IPS-18a (cell line): ENCODE measurements around the gene FAM107B.

Experiments used
- H3K27ac ChIP-seq: one replicate; pipeline ENCODE4 v1.5.1; 2013; ENCODE audit warnings: low read length
- H3K27me3 ChIP-seq: one replicate; pipeline ENCODE4 v1.6.1; 2013; ENCODE audit warnings: mild to moderate bottlenecking, low read length; ENCODE audit not compliant: control insufficient read depth, insufficient read depth
- H3K36me3 ChIP-seq: one replicate; pipeline ENCODE4 v1.6.1; 2013; ENCODE audit warnings: low read depth, low read length; ENCODE audit not compliant: control insufficient read depth
- H3K4me1 ChIP-seq: one replicate; pipeline ENCODE4 v1.6.1; 2013; ENCODE audit warnings: low read depth, low read length; ENCODE audit not compliant: control insufficient read depth
- H3K4me3 ChIP-seq: one replicate; pipeline ENCODE4 v1.5.1; 2013; ENCODE audit warnings: low read length
- H3K9ac ChIP-seq: one replicate; pipeline ENCODE4 v1.6.1; 2013; ENCODE audit warnings: mild to moderate bottlenecking, low read length, moderate library complexity
- H3K9me3 ChIP-seq: one replicate; pipeline ENCODE4 v1.6.1; 2013; ENCODE audit warnings: low read depth, low read length; ENCODE audit not compliant: control insufficient read depth

The FAM107B gene

DNA sequence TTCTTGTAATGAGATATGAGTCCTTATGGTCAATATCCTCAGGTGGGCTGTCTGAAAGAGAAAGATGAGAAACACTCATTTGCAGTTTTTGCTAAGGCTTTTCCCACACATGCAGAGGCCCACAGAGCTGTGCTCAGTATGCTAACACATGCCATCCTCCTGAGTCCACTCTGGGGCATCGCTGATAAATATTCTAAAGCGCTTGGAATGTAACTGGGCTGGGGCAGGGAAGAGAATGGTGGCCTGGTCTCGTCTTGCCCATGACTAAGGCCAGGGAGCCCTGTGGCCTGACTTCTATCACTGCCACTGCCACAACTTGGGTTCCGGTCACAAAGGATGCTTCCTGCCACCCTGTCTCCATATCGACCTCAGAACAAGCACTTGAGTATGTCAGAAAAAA lies 244.2 kb downstream of the FAM107B start:
- Histone ChIP-seq H3K9ac (no peak overlapping the region), H3K27me3 (no peaks in the 10 kb centered on the region), H3K27ac (no peak overlapping the region), H3K4me1 (no peaks in the 10 kb centered on the region), H3K9me3 (no peaks in the 10 kb centered on the region), H3K36me3 (no peaks in the 10 kb centered on the region), H3K4me3 (no peak overlapping the region)

DNA sequence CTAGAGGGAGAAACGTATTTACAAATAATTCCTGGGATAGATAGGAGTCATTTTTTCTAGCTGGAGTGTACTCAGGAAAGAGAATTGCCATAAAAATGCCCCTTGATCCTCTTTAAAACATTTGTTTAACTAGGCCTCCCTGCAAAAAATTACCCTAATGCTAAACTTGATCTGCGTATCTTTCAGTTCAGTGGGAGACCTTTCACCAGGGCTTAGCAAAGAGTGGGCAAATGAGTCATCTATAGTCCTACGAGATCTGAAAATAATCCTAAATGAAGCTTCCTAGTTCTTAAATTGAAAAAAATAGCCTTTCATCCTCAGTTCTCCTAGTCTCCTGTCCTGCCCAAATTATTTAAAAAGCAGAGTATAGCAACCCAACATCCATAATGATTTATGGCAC lies 245.3 kb downstream of the FAM107B start:
- no peak overlapping the region for H3K27ac ChIP-seq
- H3K9ac ChIP-seq: no peak overlapping the region
- H3K36me3 ChIP-seq: no peaks in the 10 kb centered on the region
- no peaks in the 10 kb centered on the region for H3K27me3 ChIP-seq
- H3K4me3 ChIP-seq: no peak overlapping the region
- no peaks in the 10 kb centered on the region for H3K4me1 ChIP-seq
- H3K9me3 ChIP-seq: no peaks in the 10 kb centered on the region

DNA sequence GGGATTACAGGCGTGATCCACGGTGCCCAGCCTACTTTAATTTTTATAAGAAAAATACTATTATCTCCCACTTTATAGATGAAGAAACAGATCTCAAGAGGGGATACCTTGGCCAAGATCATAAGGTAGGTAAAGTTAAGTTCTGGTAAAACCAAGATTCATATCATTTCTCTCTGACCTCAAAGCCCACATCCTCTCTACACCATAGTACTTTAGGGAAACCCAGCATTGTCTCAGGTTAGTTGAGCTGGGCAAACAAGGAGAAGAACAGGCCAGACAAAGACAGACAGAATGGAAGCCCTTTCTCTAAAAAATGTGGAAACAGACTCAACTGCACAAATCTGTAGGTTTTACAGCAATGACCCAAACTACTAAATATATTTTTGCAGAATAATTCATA lies 246.2 kb downstream of the FAM107B start:
- H3K4me1 ChIP-seq: no peaks in the 10 kb centered on the region
- no peak overlapping the region for H3K9ac ChIP-seq
- H3K27ac ChIP-seq: no peak overlapping the region
- no peaks in the 10 kb centered on the region for H3K27me3 ChIP-seq
- H3K9me3 ChIP-seq: no peaks in the 10 kb centered on the region
- no peaks in the 10 kb centered on the region for H3K36me3 ChIP-seq
- no peak overlapping the region for H3K4me3 ChIP-seq

DNA sequence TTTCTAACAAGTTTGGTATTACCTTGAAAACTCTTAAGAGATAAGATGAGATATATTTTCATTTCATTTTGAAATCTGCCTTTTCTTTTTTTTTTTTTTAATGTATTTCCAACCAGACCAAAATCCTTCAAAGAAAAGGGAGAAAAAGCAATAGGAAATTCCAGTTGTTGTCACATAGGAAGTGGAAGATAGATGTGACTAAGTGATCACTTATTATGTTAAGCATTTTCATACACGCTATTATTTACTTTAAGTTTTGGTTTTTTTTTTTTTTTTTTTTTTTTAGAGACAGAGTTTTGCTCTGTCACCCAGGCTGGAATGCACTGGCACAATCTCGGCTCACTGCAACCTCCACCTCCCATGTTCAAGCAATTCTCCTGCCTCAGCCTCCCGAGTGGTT lies 246.8 kb downstream of the FAM107B start:
- H3K27ac ChIP-seq: no peak overlapping the region
- no peaks in the 10 kb centered on the region for H3K9me3 ChIP-seq
- H3K9ac ChIP-seq: no peak overlapping the region
- H3K36me3 ChIP-seq: no peaks in the 10 kb centered on the region
- H3K4me1 ChIP-seq: no peaks in the 10 kb centered on the region
- no peaks in the 10 kb centered on the region for H3K27me3 ChIP-seq
- no peak overlapping the region for H3K4me3 ChIP-seq

DNA sequence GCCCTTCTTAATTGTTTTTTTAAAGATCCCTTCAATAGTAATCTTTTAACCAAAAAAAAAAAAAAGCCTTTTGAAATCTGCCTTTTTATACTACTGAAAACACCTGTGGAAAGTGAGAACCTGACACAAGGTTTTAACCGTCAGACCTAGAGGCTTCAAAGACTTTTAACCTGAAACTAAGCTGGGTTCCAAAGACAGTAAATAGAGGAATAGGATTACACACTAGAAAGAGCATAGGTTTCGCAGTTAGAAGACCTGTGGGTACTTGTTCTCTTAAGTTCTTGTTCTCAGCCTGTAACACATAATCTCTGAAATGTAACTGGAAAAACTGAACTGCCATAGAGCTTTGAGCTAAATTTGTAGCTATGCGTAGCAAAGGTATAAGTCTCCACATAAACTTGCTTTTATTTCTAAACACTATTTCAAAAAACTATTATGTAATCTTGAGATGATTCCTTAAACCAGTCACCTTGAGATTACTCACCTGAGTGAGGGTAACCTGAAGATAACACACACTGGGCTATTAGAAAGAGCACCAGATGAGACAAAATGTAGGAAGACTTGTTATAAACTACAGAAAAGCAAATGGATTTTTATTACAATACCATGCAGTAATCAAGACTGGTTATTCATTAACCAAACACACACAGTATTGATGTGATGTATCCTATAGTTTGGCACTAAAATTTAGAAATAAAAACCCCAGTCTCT lies 247.4 kb downstream of the FAM107B start:
- H3K27ac ChIP-seq: no peak overlapping the region
- no peaks in the 10 kb centered on the region for H3K36me3 ChIP-seq
- no peaks in the 10 kb centered on the region for H3K27me3 ChIP-seq
- no peaks in the 10 kb centered on the region for H3K4me1 ChIP-seq
- no peak overlapping the region for H3K4me3 ChIP-seq
- no peaks in the 10 kb centered on the region for H3K9me3 ChIP-seq
- H3K9ac ChIP-seq: no peak overlapping the region

DNA sequence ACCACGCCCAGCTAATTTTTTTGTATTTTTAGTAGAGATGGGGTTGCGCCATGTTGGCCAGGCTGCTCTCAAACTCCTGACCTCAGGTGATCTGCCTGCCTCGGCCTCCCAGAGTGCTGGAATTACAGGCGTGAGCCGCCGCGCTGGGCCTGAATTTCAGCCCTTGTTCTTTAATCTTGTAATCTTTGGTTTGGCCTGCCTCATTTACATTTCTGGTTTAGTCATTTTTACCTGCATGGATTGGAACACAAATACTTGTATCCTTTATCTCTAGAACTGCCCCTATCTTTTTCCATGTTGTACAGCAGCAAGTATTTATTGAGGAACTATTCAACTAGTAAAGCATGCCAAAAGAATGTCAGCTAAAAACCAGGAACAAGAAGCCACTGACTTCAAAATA lies 248.4 kb downstream of the FAM107B start:
- H3K36me3 ChIP-seq: no peaks in the 10 kb centered on the region
- H3K9ac ChIP-seq: no peak overlapping the region
- H3K4me1 ChIP-seq: no peaks in the 10 kb centered on the region
- no peaks in the 10 kb centered on the region for H3K9me3 ChIP-seq
- H3K27ac ChIP-seq: no peak overlapping the region
- no peak overlapping the region for H3K4me3 ChIP-seq
- no peaks in the 10 kb centered on the region for H3K27me3 ChIP-seq

DNA sequence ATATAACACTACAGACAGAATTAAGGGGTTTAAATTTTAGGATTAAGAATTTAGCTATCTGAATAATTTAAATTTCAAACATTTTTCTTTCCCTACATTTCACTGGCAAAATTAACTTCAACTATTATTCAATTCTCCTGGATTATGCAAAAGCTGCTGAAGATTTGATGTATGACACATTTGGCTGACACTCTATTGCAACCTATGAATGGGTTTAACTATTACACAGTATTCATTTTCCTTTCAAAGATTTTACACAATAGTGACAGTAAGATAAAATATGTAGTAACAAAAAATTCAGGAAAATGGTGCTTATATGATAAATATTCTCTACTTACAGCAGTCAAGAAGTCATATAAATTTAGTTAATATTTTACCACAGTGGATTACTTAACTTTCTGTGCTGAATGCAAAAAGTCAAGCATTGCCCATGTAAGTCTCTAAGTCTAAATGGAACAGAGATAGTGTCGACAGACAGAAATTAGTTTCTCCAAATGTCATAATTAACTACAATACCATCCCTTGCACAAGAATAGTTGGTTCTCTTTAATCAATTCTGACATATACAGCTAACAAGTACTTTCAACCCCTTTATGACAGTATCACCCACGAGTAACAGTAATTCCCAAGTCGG lies 249.9 kb downstream of the FAM107B start:
- Histone ChIP-seq H3K9ac (no peak overlapping the region), H3K4me3 (no peak overlapping the region), H3K9me3 (no peaks in the 10 kb centered on the region), H3K27ac (no peak overlapping the region), H3K27me3 (no peaks in the 10 kb centered on the region), H3K36me3 (no peaks in the 10 kb centered on the region), H3K4me1 (peaks cover 3% of the 10 kb centered on the region)

DNA sequence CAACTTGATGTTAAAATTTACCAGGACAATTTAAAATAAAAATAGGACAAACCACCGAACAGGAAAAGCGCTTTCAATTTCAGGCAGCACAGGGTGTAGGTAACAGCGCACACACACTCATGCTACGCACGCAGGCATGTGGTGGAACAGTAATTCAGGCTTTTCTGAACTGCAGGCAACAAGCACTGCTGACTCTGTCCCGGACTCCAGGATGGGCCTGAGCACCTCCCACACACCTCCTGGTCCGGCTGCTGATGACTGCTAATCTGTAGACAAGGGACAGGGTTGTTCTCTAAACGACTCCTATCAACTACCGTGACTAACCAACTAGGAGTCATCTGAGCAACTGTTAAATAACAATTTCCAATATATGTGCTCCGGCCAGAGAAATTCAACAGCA lies 251.4 kb downstream of the FAM107B start:
- Histone ChIP-seq H3K27me3 (no peaks in the 10 kb centered on the region), H3K4me1 (peaks cover 10% of the 10 kb centered on the region), H3K4me3 (no peak overlapping the region), H3K9ac (no peak overlapping the region), H3K27ac (no peak overlapping the region), H3K9me3 (no peaks in the 10 kb centered on the region), H3K36me3 (no peaks in the 10 kb centered on the region)

DNA sequence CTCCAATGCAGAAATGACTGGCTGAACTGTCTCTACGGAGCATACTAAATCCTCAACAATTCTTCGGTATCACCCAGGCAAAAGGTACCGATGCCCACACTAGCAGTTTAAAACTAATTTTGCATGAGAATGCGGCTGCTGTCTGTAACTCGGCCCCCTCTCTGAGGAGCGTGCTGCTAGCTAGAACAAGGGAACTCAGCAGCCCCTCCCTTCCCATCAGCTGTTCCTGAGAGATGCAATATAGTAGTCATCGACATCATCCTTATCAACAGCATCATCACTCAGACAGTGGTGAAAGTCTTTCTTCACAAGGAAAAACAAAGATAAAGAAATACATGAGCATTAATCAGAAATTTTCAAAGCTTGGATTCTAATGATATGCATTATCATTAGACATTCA lies 254.9 kb downstream of the FAM107B start:
- H3K36me3 ChIP-seq: no peaks in the 10 kb centered on the region

DNA sequence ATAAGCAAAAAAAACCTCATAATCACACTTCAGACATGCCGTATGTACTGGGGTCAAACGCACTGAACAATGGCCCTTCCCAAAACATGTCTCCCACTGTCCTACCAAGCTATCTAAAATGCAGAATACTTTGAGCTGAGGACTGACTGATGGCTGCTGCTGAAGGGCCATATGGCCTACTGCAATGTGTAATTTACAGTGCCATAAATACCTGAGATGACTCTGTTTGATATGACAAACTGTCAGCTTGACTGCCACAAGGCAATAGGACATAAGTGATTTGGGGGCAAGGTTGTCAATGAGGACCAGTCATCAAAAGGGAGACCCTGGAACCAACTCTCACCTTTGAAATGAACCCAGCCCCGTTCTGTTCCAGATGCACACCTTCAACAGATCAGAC lies 256.5 kb downstream of the FAM107B start:
- H3K9ac ChIP-seq: no peak overlapping the region
- no peaks in the 10 kb centered on the region for H3K36me3 ChIP-seq
- peaks cover 10% of the 10 kb centered on the region for H3K4me1 ChIP-seq
- no peak overlapping the region for H3K4me3 ChIP-seq
- no peaks in the 10 kb centered on the region for H3K9me3 ChIP-seq
- H3K27ac ChIP-seq: no peak overlapping the region
- H3K27me3 ChIP-seq: no peaks in the 10 kb centered on the region

More for the DNA sequence above, 254.9 kb downstream of the FAM107B start:
- H3K27ac ChIP-seq: no peak overlapping the region
- peaks cover 10% of the 10 kb centered on the region for H3K4me1 ChIP-seq
- H3K9ac ChIP-seq: no peak overlapping the region
- H3K9me3 ChIP-seq: no peaks in the 10 kb centered on the region
- no peaks in the 10 kb centered on the region for H3K27me3 ChIP-seq
- H3K4me3 ChIP-seq: no peak overlapping the region

DNA sequence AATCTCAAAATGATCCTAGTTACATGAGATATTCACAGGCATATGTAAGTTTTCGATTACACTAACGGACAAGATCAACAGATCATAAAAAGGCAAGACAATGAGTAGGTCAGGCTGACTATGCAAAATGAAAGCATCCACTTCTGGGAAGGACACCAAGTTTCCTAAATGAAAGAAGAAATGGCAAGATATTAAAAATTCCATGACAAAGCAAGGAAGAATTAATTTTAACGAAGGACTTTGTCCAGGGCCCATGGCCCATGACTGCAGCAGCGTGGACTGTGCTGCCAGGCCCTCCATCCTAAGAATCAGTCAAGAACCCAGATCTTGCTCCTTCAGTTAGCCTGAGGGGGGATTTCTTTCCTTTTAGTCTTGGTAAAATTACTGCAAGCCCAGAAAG lies 261.6 kb downstream of the FAM107B start:
- H3K4me3 ChIP-seq: no peak overlapping the region
- H3K27ac ChIP-seq: no peak overlapping the region
- H3K27me3 ChIP-seq: no peaks in the 10 kb centered on the region
- H3K9ac ChIP-seq: no peak overlapping the region
- H3K9me3 ChIP-seq: no peaks in the 10 kb centered on the region
- H3K4me1 ChIP-seq: no peaks in the 10 kb centered on the region
- H3K36me3 ChIP-seq: no peaks in the 10 kb centered on the region

DNA sequence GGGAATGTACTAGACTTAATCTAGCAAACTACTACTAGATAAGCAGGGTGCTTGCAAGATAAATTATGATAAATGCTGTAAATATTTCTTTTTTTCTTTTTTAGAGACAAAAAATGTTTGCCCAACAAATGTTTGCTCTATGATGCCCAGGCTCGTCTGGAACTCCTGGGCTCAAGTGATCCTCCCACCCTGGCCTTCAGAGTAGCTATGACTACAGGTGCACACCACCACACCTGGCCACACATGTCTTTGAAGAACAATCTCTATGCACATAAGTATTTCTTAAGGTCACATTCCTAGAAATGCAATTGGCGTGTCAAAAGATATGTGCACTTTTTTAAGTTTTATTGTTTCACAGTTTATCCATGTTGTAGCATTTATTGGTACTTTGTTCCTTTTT lies 264.4 kb downstream of the FAM107B start:
- H3K9me3 ChIP-seq: no peaks in the 10 kb centered on the region
- H3K27ac ChIP-seq: no peak overlapping the region
- H3K9ac ChIP-seq: no peak overlapping the region
- no peaks in the 10 kb centered on the region for H3K27me3 ChIP-seq
- H3K36me3 ChIP-seq: no peaks in the 10 kb centered on the region
- no peak overlapping the region for H3K4me3 ChIP-seq
- no peaks in the 10 kb centered on the region for H3K4me1 ChIP-seq
